Mesenchymal stem cell (in vitro differentiated cells and primary cell): ENCODE measurements around the gene FDPS.
A peak's percentile ranks its signal among the peaks of the same experiment; 100 is the strongest.

Experiments used
- DNase-seq: peaks from one replicate; pipeline ENCODE4 v3.0.0-alpha.2; 2013
- H2AFZ ChIP-seq: one replicate; pipeline ENCODE4 v1.6.1; 2013; ENCODE audit warnings: low read depth, mild to moderate bottlenecking, control low read depth, inconsistent platforms, low read length, moderate library complexity
- H2AK5ac ChIP-seq: 2 replicates; pipeline ENCODE4 v1.6.1; 2013; ENCODE audit warnings: low read length, moderate library complexity, mild to moderate bottlenecking, inconsistent platforms; ENCODE audit not compliant: severe bottlenecking
- H2BK120ac ChIP-seq: one replicate; pipeline ENCODE4 v1.6.1; 2013; ENCODE audit warnings: low read depth, mild to moderate bottlenecking, inconsistent platforms, low read length, moderate library complexity
- H2BK12ac ChIP-seq, 2 experiments: one replicate each; pipeline ENCODE4 v1.6.1; 2013; ENCODE audit warnings: inconsistent platforms in 2 of 2, low read length in 2 of 2, mild to moderate bottlenecking in 2 of 2, moderate library complexity in 2 of 2, control low read depth in 1 of 2
- H2BK15ac ChIP-seq: one replicate; pipeline ENCODE4 v1.6.1; 2013; ENCODE audit warnings: mild to moderate bottlenecking, low read depth, inconsistent platforms; ENCODE audit not compliant: poor library complexity, severe bottlenecking
- H2BK5ac ChIP-seq: 2 replicates; pipeline ENCODE4 v1.6.1; 2013; ENCODE audit warnings: low read depth, mild to moderate bottlenecking, low read length, control low read depth, inconsistent platforms; ENCODE audit not compliant: poor library complexity, severe bottlenecking
- H3K14ac ChIP-seq, 2 experiments: one replicate each; pipeline ENCODE4 v1.6.1; 2013; ENCODE audit warnings: inconsistent platforms in 2 of 2, low read length in 2 of 2, control low read depth in 1 of 2, mild to moderate bottlenecking in 1 of 2, moderate library complexity in 1 of 2
- H3K18ac ChIP-seq, 2 experiments: one replicate each; pipeline ENCODE4 v1.6.1; 2013; ENCODE audit warnings: inconsistent platforms in 2 of 2, low read length in 2 of 2, control low read depth in 1 of 2, low read depth in 1 of 2, mild to moderate bottlenecking in 1 of 2
- H3K23ac ChIP-seq, 2 experiments: one replicate each; pipeline ENCODE4 v1.6.1; 2013; ENCODE audit warnings: inconsistent platforms in 2 of 2, low read length in 2 of 2, mild to moderate bottlenecking in 2 of 2, moderate library complexity in 2 of 2, control low read depth in 1 of 2
- H3K27ac ChIP-seq: 2 replicates; pipeline ENCODE4 v1.5.1; 2013; ENCODE audit warnings: mild to moderate bottlenecking, moderate library complexity, low read length, control low read depth, inconsistent platforms; ENCODE audit not compliant: poor library complexity, severe bottlenecking
- H3K27me3 ChIP-seq, 2 experiments: 2 replicates each; pipeline versions ENCODE4 v1.6.1 to v1.7.0; 2013; ENCODE audit warnings: low read length in 2 of 2, mild to moderate bottlenecking in 2 of 2, moderate library complexity in 2 of 2, control low read depth in 1 of 2, inconsistent platforms in 1 of 2; ENCODE audit not compliant: control insufficient read depth in 1 of 2, insufficient read depth in 1 of 2
- H3K36me3 ChIP-seq, 2 experiments: 2 replicates each; pipeline versions ENCODE4 v1.6.1 to v1.7.0; 2013; ENCODE audit warnings: low read length in 2 of 2, control low read depth in 1 of 2, inconsistent platforms in 1 of 2, low read depth in 1 of 2, mild to moderate bottlenecking in 1 of 2; ENCODE audit not compliant: insufficient read depth in 2 of 2, control insufficient read depth in 1 of 2
- H3K4ac ChIP-seq, 2 experiments: one replicate each; pipeline ENCODE4 v1.6.1; 2013; ENCODE audit warnings: inconsistent platforms in 2 of 2, low read length in 2 of 2, mild to moderate bottlenecking in 2 of 2, moderate library complexity in 2 of 2, control low read depth in 1 of 2, low read depth in 1 of 2
- H3K4me1 ChIP-seq: 2 replicates; pipeline ENCODE4 v1.6.1; 2013; ENCODE audit warnings: low read depth, low read length, control low read depth; ENCODE audit not compliant: control insufficient read depth, insufficient read depth
- H3K4me2 ChIP-seq: 2 replicates; pipeline ENCODE4 v1.6.1; 2013; ENCODE audit warnings: low read length, mild to moderate bottlenecking, inconsistent platforms; ENCODE audit not compliant: poor library complexity, severe bottlenecking
- H3K4me3 ChIP-seq, 2 experiments: 2 replicates each; pipeline versions ENCODE4 v1.5.1 to v1.7.0; 2013; ENCODE audit warnings: low read length in 2 of 2, mild to moderate bottlenecking in 2 of 2, control low read depth in 1 of 2, low read depth in 1 of 2; ENCODE audit not compliant: insufficient read depth in 1 of 2
- H3K79me1 ChIP-seq: replicated peaks from 2 replicates; pipeline ENCODE4 v1.6.1; 2013; ENCODE audit warnings: mild to moderate bottlenecking, control low read depth, low read length, inconsistent platforms; ENCODE audit not compliant: poor library complexity, severe bottlenecking
- H3K9ac ChIP-seq: 2 replicates; pipeline ENCODE4 v1.7.0; 2013; ENCODE audit warnings: mild to moderate bottlenecking, low read length, moderate library complexity
- H3K9me3 ChIP-seq: 2 replicates; pipeline ENCODE4 v1.7.0; 2013; ENCODE audit warnings: mild to moderate bottlenecking, low read length; ENCODE audit not compliant: control insufficient read depth
- H4K8ac ChIP-seq: one replicate; pipeline ENCODE4 v1.6.1; 2013; ENCODE audit warnings: inconsistent platforms, mild to moderate bottlenecking, low read length, moderate library complexity
- H4K91ac ChIP-seq: one replicate; pipeline ENCODE4 v1.6.1; 2013; ENCODE audit warnings: mild to moderate bottlenecking, low read length, inconsistent platforms
- WGBS: methylation state at CpG from one replicate; pipeline ENCODE4 v1.1.7; 2013; ENCODE audit warnings: mixed read lengths; 5-methylcytosine and 5-hydroxymethylcytosine counted together

FDPS gene

GRCh38 chr1:155307247-155307740, 1.4 kb upstream of the FDPS start:
- H3K4me2 ChIP-seq: no peak overlapping the region
- peaks cover 10 to 21% of the 10 kb centered on the region in 2 experiments for H3K36me3 ChIP-seq
- H2BK15ac ChIP-seq: peak overlapping the region; percentile 7
- H2BK12ac ChIP-seq: peak overlapping the region in 1 of 2 experiments; percentile 84
- no peaks in the 10 kb centered on the region for H3K27me3 ChIP-seq
- H3K4me3 ChIP-seq: no peak overlapping the region
- H2AFZ ChIP-seq: no peak overlapping the region
- H3K18ac ChIP-seq: no peak overlapping the region
- H3K4me1 ChIP-seq: peaks cover 20% of the 10 kb centered on the region
- peak overlapping the region; percentile 1 for H2BK120ac ChIP-seq
- H3K79me1 ChIP-seq: peaks cover 6% of the 10 kb centered on the region
- H3K27ac ChIP-seq: no peak overlapping the region
- no peak overlapping the region for H3K14ac ChIP-seq
- H3K4ac ChIP-seq: no peak overlapping the region
- H2AK5ac ChIP-seq: peak overlapping the region; percentile 36
- no peaks in the 10 kb centered on the region for H3K9me3 ChIP-seq
- WGBS: 71% methylated on average over 6 of the region's 6 CpGs
- H2BK5ac ChIP-seq: no peak overlapping the region
- peak overlapping the region; percentile 93 for H3K9ac ChIP-seq
- peak; percentile 72 for DNase-seq
- H4K8ac ChIP-seq: peak overlapping the region; percentile 37
- H4K91ac ChIP-seq: peak overlapping the region; percentile 50
- no peak overlapping the region for H3K23ac ChIP-seq

- peak overlapping the region in 1 of 2 experiments; percentile 85 for H2BK12ac ChIP-seq
- WGBS: 54% methylated on average over 8 of the region's 11 CpGs
- H3K79me1 ChIP-seq: peaks cover 12% of the 10 kb centered on the region
- peak overlapping the region in 1 of 2 experiments; percentile 45 for H3K14ac ChIP-seq
- peak overlapping the region; percentile 65 for H4K91ac ChIP-seq
- peak overlapping the region; percentile 78 to 92 for H3K18ac ChIP-seq
- H3K4ac ChIP-seq: peak overlapping the region; percentile 69 to 96
- H2AFZ ChIP-seq: no peak overlapping the region
- peak overlapping the region in 1 of 2 experiments; percentile 81 for H3K23ac ChIP-seq
- peaks cover 24 to 41% of the 10 kb centered on the region in 2 experiments for H3K36me3 ChIP-seq
- H3K27me3 ChIP-seq: no peaks in the 10 kb centered on the region
- H3K4me2 ChIP-seq: peak overlapping the region; percentile 94
- peak overlapping the region; percentile 82 for H3K27ac ChIP-seq
- peaks cover 20% of the 10 kb centered on the region for H3K4me1 ChIP-seq
- peak overlapping the region; percentile 68 for H2BK120ac ChIP-seq
- peak; percentile 31 for DNase-seq
- no peak overlapping the region for H4K8ac ChIP-seq
- peak overlapping the region; percentile 86 for H2BK15ac ChIP-seq
- peak overlapping the region; percentile 75 to 99 for H3K4me3 ChIP-seq
- peak overlapping the region; percentile 72 for H2AK5ac ChIP-seq
- peak overlapping the region; percentile 93 for H3K9ac ChIP-seq
- no peak overlapping the region for H2BK5ac ChIP-seq
- no peaks in the 10 kb centered on the region for H3K9me3 ChIP-seq
These were observed 856 bp downstream of the FDPS start for GRCh38 chr1:155309423-155310021.

GRCh38 chr1:155313261-155313660, 4.6 kb downstream of the FDPS start:
- no peak overlapping the region for H2BK15ac ChIP-seq

GRCh38 chr1:155316922-155317321, 8.3 kb downstream of the FDPS start:
- H4K91ac ChIP-seq: no peak overlapping the region

More at GRCh38 chr1:155313261-155313660, 4.6 kb downstream of the FDPS start:
- Histone ChIP-seq H4K91ac (no peak overlapping the region), H3K18ac (no peak overlapping the region), H3K4me1 (peaks cover 9% of the 10 kb centered on the region), H2BK12ac (no peak overlapping the region), H2AK5ac (no peak overlapping the region), H3K27ac (no peak overlapping the region), H3K14ac (no peak overlapping the region), H3K27me3 (no peaks in the 10 kb centered on the region), H4K8ac (no peak overlapping the region), H3K4ac (no peak overlapping the region), H2BK120ac (no peak overlapping the region), H3K23ac (no peak overlapping the region), H3K4me2 (no peak overlapping the region), H3K79me1 (peaks cover 17% of the 10 kb centered on the region), H2BK5ac (no peak overlapping the region), H3K4me3 (no peak overlapping the region), H2AFZ (no peak overlapping the region), H3K9ac (no peak overlapping the region), H3K9me3 (no peaks in the 10 kb centered on the region), H3K36me3 (peaks cover 31 to 68% of the 10 kb centered on the region in 2 experiments)
- WGBS: 97% methylated on average over 8 of the region's 8 CpGs
- no peak for DNase-seq

More at GRCh38 chr1:155316922-155317321, 8.3 kb downstream of the FDPS start:
- no peak overlapping the region for H3K4ac ChIP-seq
- no peak overlapping the region for H2AK5ac ChIP-seq
- H3K4me2 ChIP-seq: no peak overlapping the region
- H4K8ac ChIP-seq: no peak overlapping the region
- no peak overlapping the region for H2BK12ac ChIP-seq
- H3K9ac ChIP-seq: no peak overlapping the region
- no peak overlapping the region for H2AFZ ChIP-seq
- no peak overlapping the region for H2BK5ac ChIP-seq
- no peak overlapping the region for H3K4me3 ChIP-seq
- no peak overlapping the region for H3K18ac ChIP-seq
- H3K23ac ChIP-seq: no peak overlapping the region
- H2BK15ac ChIP-seq: no peak overlapping the region
- H3K4me1 ChIP-seq: peaks cover 18% of the 10 kb centered on the region
- no peak overlapping the region for H3K14ac ChIP-seq
- WGBS: 95% methylated on average over 2 of the region's 3 CpGs
- H3K27ac ChIP-seq: no peak overlapping the region
- H3K36me3 ChIP-seq: peaks cover 59 to 66% of the 10 kb centered on the region in 2 experiments
- H3K79me1 ChIP-seq: peaks cover 35% of the 10 kb centered on the region
- no peaks in the 10 kb centered on the region for H3K27me3 ChIP-seq
- DNase-seq: no peak
- H2BK120ac ChIP-seq: no peak overlapping the region
- H3K9me3 ChIP-seq: no peaks in the 10 kb centered on the region
